Progenitor cell of endocrine pancreas (in vitro differentiated cells): ENCODE data around the gene ANKS1B. TPM values are rescaled to one million over a fixed set of nuclear protein-coding genes. Genes with fewer than 3 reads are reported as not detected.

ENCODE experiments used
- DNase-seq: peaks from one replicate; pipeline ENCODE4 v3.0.0; 2021; ENCODE audit warnings: low spot score; ENCODE audit not compliant: unreplicated experiment
- H3K27ac Mint-ChIP-seq: 2 replicates; pipeline ENCODE4 v1.8.0; 2021; ENCODE audit warnings: mild to moderate bottlenecking, moderate library complexity, mixed read lengths
- H3K27me3 Mint-ChIP-seq: 2 replicates; pipeline ENCODE4 v1.8.0; 2021; ENCODE audit warnings: mixed read lengths
- H3K36me3 Mint-ChIP-seq: 2 replicates; pipeline ENCODE4 v1.8.0; 2022; ENCODE audit warnings: mixed read lengths; ENCODE audit not compliant: insufficient read depth
- H3K4me1 Mint-ChIP-seq: 2 replicates; pipeline ENCODE4 v1.8.0; 2021; ENCODE audit warnings: low read depth, mixed read lengths
- H3K4me3 Mint-ChIP-seq: 2 replicates; pipeline ENCODE4 v1.8.0; 2021; ENCODE audit warnings: low read depth, mild to moderate bottlenecking, moderate library complexity, mixed read lengths
- H3K9me3 Mint-ChIP-seq: 2 replicates; pipeline ENCODE4 v1.8.0; 2021; ENCODE audit warnings: low read depth, mixed read lengths
- CTCF ChIP-seq: fragments of 200-600 bp; sonication (generic); IDR thresholded peaks from one replicate; pipeline ENCODE4 v1.5.0; 2021; ENCODE audit warnings: antibody characterized with exemption, mild to moderate bottlenecking; ENCODE audit not compliant: unreplicated experiment
- total RNA-seq: library from RNA; stranded (reverse); gene quantifications from 2 replicates; pipeline ENCODE4 v1.2.1, GENCODE V29; 2021

Gene ANKS1B
- total RNA-seq, 1 donor from 2014 or later = 10.1 TPM

GRCh38 chr12:99027055-99027393, 957.7 kb downstream of the ANKS1B start:
- H3K27me3 Mint-ChIP-seq = no peaks in the 10 kb centered on the region
- no peak overlapping the region for H3K27ac Mint-ChIP-seq
- H3K9me3 Mint-ChIP-seq = no peaks in the 10 kb centered on the region
- H3K36me3 Mint-ChIP-seq = no peaks in the 10 kb centered on the region
- no peak overlapping the region for H3K4me3 Mint-ChIP-seq
- H3K4me1 Mint-ChIP-seq = peaks cover 12% of the 10 kb centered on the region
- DNase-seq = no peak
- TF ChIP-seq CTCF = no peak

- Mint-ChIP-seq H3K4me1 (peaks cover 12% of the 10 kb centered on the region), H3K27me3 (no peaks in the 10 kb centered on the region), H3K9me3 (no peaks in the 10 kb centered on the region), H3K36me3 (no peaks in the 10 kb centered on the region), H3K4me3 (no peak overlapping the region), H3K27ac (no peak overlapping the region)
- no peak for DNase-seq
- no peak for TF ChIP-seq CTCF
Observed at GRCh38 chr12:99026332-99027054, 958.2 kb downstream of the ANKS1B start.

GRCh38 chr12:99024870-99025269, 959.9 kb downstream of the ANKS1B start:
- Mint-ChIP-seq H3K27me3 (no peaks in the 10 kb centered on the region), H3K27ac (no peak overlapping the region), H3K4me1 (peaks cover 7% of the 10 kb centered on the region), H3K36me3 (no peaks in the 10 kb centered on the region), H3K4me3 (no peak overlapping the region), H3K9me3 (no peaks in the 10 kb centered on the region)
- TF ChIP-seq CTCF = no peak
- DNase-seq = no peak

- Mint-ChIP-seq H3K36me3 (no peaks in the 10 kb centered on the region), H3K4me3 (no peak overlapping the region), H3K9me3 (no peaks in the 10 kb centered on the region), H3K4me1 (no peaks in the 10 kb centered on the region), H3K27me3 (no peaks in the 10 kb centered on the region), H3K27ac (no peak overlapping the region)
- DNase-seq = no peak
- TF ChIP-seq CTCF = no peak
Observed at GRCh38 chr12:99024191-99024590, 960.5 kb downstream of the ANKS1B start.

GRCh38 chr12:99020871-99021270, 963.9 kb downstream of the ANKS1B start:
- no peaks in the 10 kb centered on the region for H3K4me1 Mint-ChIP-seq
- no peak for TF ChIP-seq CTCF
- H3K27ac Mint-ChIP-seq = no peak overlapping the region
- no peaks in the 10 kb centered on the region for H3K36me3 Mint-ChIP-seq
- no peak for DNase-seq
- H3K27me3 Mint-ChIP-seq = no peaks in the 10 kb centered on the region
- no peak overlapping the region for H3K4me3 Mint-ChIP-seq
- peaks cover 7% of the 10 kb centered on the region for H3K9me3 Mint-ChIP-seq
